ENCODE measurements around the gene NME9.

Gene NME9

GRCh38 chr3:138263104-138263503 lies 66.5 kb downstream of the NME9 start:
- Histone ChIP-seq H3K27me3 (replicated peaks; ENCODE audit: control insufficient read depth, insufficient read depth, low read length, poor library complexity, severe bottlenecking) (no peaks in the 10 kb centered on the region), H3K36me3 (ENCODE audit: control insufficient read depth, insufficient read depth, low read length) (peaks cover 3% of the 10 kb centered on the region), H3K9me3 (ENCODE audit: control insufficient read depth, low read length) (no peaks in the 10 kb centered on the region), H3K4me1 (ENCODE audit: control insufficient read depth, insufficient read depth, low read length, poor library complexity, severe bottlenecking) (no peaks in the 10 kb centered on the region), H3K4me3 (ENCODE audit: insufficient read depth, low read depth, low read length, poor library complexity, severe bottlenecking) (no peak overlapping the region), H3K27ac (ENCODE audit: insufficient read depth, low read length, poor library complexity, severe bottlenecking) (no peak overlapping the region)
- DNase-seq: no peak

GRCh38 chr3:138260611-138261010 lies 69.0 kb downstream of the NME9 start:
- Histone ChIP-seq H3K27me3 (replicated peaks; ENCODE audit: control insufficient read depth, insufficient read depth, low read length, poor library complexity, severe bottlenecking) (no peaks in the 10 kb centered on the region), H3K4me1 (ENCODE audit: control insufficient read depth, insufficient read depth, low read length, poor library complexity, severe bottlenecking) (no peaks in the 10 kb centered on the region), H3K27ac (ENCODE audit: insufficient read depth, low read length, poor library complexity, severe bottlenecking) (no peak overlapping the region), H3K9me3 (ENCODE audit: control insufficient read depth, low read length) (no peaks in the 10 kb centered on the region), H3K36me3 (ENCODE audit: control insufficient read depth, insufficient read depth, low read length) (no peaks in the 10 kb centered on the region), H3K4me3 (ENCODE audit: insufficient read depth, low read depth, low read length, poor library complexity, severe bottlenecking) (no peak overlapping the region)
- DNase-seq: no peak

GRCh38 chr3:138259126-138259525 lies 70.5 kb downstream of the NME9 start:
- H3K4me3 ChIP-seq (ENCODE audit: insufficient read depth, low read depth, low read length, poor library complexity, severe bottlenecking): no peak overlapping the region
- H3K36me3 ChIP-seq (ENCODE audit: control insufficient read depth, insufficient read depth, low read length): no peaks in the 10 kb centered on the region
- H3K4me1 ChIP-seq (ENCODE audit: control insufficient read depth, insufficient read depth, low read length, poor library complexity, severe bottlenecking): no peaks in the 10 kb centered on the region
- DNase-seq: no peak
- no peak overlapping the region for H3K27ac ChIP-seq (ENCODE audit: insufficient read depth, low read length, poor library complexity, severe bottlenecking)
- H3K9me3 ChIP-seq (ENCODE audit: control insufficient read depth, low read length): no peaks in the 10 kb centered on the region
- H3K27me3 ChIP-seq (replicated peaks; ENCODE audit: control insufficient read depth, insufficient read depth, low read length, poor library complexity, severe bottlenecking): no peaks in the 10 kb centered on the region

GRCh38 chr3:138257986-138258385 lies 71.7 kb downstream of the NME9 start:
- Histone ChIP-seq H3K9me3 (ENCODE audit: control insufficient read depth, low read length) (no peaks in the 10 kb centered on the region), H3K27me3 (replicated peaks; ENCODE audit: control insufficient read depth, insufficient read depth, low read length, poor library complexity, severe bottlenecking) (no peaks in the 10 kb centered on the region), H3K4me1 (ENCODE audit: control insufficient read depth, insufficient read depth, low read length, poor library complexity, severe bottlenecking) (no peaks in the 10 kb centered on the region), H3K27ac (ENCODE audit: insufficient read depth, low read length, poor library complexity, severe bottlenecking) (no peak overlapping the region), H3K36me3 (ENCODE audit: control insufficient read depth, insufficient read depth, low read length) (no peaks in the 10 kb centered on the region), H3K4me3 (ENCODE audit: insufficient read depth, low read depth, low read length, poor library complexity, severe bottlenecking) (no peak overlapping the region)
- no peak for DNase-seq

GRCh38 chr3:138256022-138256421 lies 73.6 kb downstream of the NME9 start:
- Histone ChIP-seq H3K4me1 (ENCODE audit: control insufficient read depth, insufficient read depth, low read length, poor library complexity, severe bottlenecking) (no peaks in the 10 kb centered on the region), H3K4me3 (ENCODE audit: insufficient read depth, low read depth, low read length, poor library complexity, severe bottlenecking) (no peak overlapping the region), H3K27me3 (replicated peaks; ENCODE audit: control insufficient read depth, insufficient read depth, low read length, poor library complexity, severe bottlenecking) (no peaks in the 10 kb centered on the region), H3K9me3 (ENCODE audit: control insufficient read depth, low read length) (no peaks in the 10 kb centered on the region), H3K27ac (ENCODE audit: insufficient read depth, low read length, poor library complexity, severe bottlenecking) (no peak overlapping the region), H3K36me3 (ENCODE audit: control insufficient read depth, insufficient read depth, low read length) (no peaks in the 10 kb centered on the region)
- DNase-seq: no peak

GRCh38 chr3:138254216-138254615 lies 75.4 kb downstream of the NME9 start:
- no peak overlapping the region for H3K27ac ChIP-seq (ENCODE audit: insufficient read depth, low read length, poor library complexity, severe bottlenecking)

DNA sequence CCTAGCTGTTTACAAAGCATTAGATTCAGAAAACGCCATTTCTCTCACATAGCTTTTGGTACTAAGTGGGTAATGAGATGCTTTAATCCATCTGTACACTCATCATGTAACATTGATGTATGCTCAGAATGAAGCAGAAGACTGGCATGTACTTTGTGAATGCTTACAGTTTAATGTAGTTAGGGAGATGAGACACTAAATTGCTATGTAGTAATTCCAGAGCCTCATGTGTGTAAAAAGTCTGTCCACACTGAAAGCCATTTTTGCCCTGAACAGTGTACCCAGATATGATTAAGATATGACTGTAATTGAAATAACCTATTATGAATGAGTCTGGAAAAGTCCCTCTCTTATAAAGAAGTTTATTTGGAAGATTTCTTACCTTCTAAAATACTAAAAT lies 76.0 kb downstream of the NME9 start:
- H3K27ac ChIP-seq (ENCODE audit: insufficient read depth, low read length, poor library complexity, severe bottlenecking): no peak overlapping the region
- H3K9me3 ChIP-seq (ENCODE audit: control insufficient read depth, low read length): no peaks in the 10 kb centered on the region
- no peaks in the 10 kb centered on the region for H3K27me3 ChIP-seq (replicated peaks; ENCODE audit: control insufficient read depth, insufficient read depth, low read length, poor library complexity, severe bottlenecking)
- no peak for DNase-seq
- peaks cover 6% of the 10 kb centered on the region for H3K36me3 ChIP-seq (ENCODE audit: control insufficient read depth, insufficient read depth, low read length)
- no peak overlapping the region for H3K4me3 ChIP-seq (ENCODE audit: insufficient read depth, low read depth, low read length, poor library complexity, severe bottlenecking)
- H3K4me1 ChIP-seq (ENCODE audit: control insufficient read depth, insufficient read depth, low read length, poor library complexity, severe bottlenecking): no peaks in the 10 kb centered on the region

More at GRCh38 chr3:138254216-138254615, 75.4 kb downstream of the NME9 start:
- H3K27me3 ChIP-seq (replicated peaks; ENCODE audit: control insufficient read depth, insufficient read depth, low read length, poor library complexity, severe bottlenecking): no peaks in the 10 kb centered on the region
- H3K9me3 ChIP-seq (ENCODE audit: control insufficient read depth, low read length): no peaks in the 10 kb centered on the region
- no peak overlapping the region for H3K4me3 ChIP-seq (ENCODE audit: insufficient read depth, low read depth, low read length, poor library complexity, severe bottlenecking)
- H3K36me3 ChIP-seq (ENCODE audit: control insufficient read depth, insufficient read depth, low read length): no peaks in the 10 kb centered on the region
- no peak for DNase-seq
- H3K4me1 ChIP-seq (ENCODE audit: control insufficient read depth, insufficient read depth, low read length, poor library complexity, severe bottlenecking): no peaks in the 10 kb centered on the region
